GM21526 (cell line): ENCODE data around the gene CCDC117.
"Not testable (repeated sequence)": the region's sequence is repeated elsewhere in the genome, so short reads cannot be mapped to it uniquely, and the experiment has no call there.

Experiments
- ATAC-seq: cut with Tn5 transposase; IDR thresholded peaks from one replicate; pipeline ENCODE4 v1.9.1; 2021; ENCODE audit warnings: moderate library complexity; ENCODE audit not compliant: unreplicated experiment, low FRiP score

The CCDC117 gene

GRCh38 chr22:28824455-28824854, 52.0 kb downstream of the CCDC117 start:
- not testable (repeated sequence) for ATAC-seq

GRCh38 chr22:28826430-28826829, 53.9 kb downstream of the CCDC117 start:
- not testable (repeated sequence) for ATAC-seq

GRCh38 chr22:28826921-28827320, 54.4 kb downstream of the CCDC117 start:
- ATAC-seq: no peak

GRCh38 chr22:28829358-28830181, 57.1 kb downstream of the CCDC117 start:
- ATAC-seq: no peak

- no peak for ATAC-seq
Observed at GRCh38 chr22:28830441-28830840, 57.9 kb downstream of the CCDC117 start.

GRCh38 chr22:28831140-28832072, 58.9 kb downstream of the CCDC117 start:
- ATAC-seq: no peak

GRCh38 chr22:28832731-28833130, 60.2 kb downstream of the CCDC117 start:
- ATAC-seq: no peak

GRCh38 chr22:28833276-28833923, 60.9 kb downstream of the CCDC117 start:
- ATAC-seq: no peak

- no peak for ATAC-seq
Observed at GRCh38 chr22:28835630-28836189, 63.2 kb downstream of the CCDC117 start.

GRCh38 chr22:28837640-28838039, 65.1 kb downstream of the CCDC117 start:
- ATAC-seq: no peak
